ENCODE results near the gene LIF. TPM values are rescaled to one million over a fixed set of nuclear protein-coding genes. Genes with fewer than 3 reads are reported as not detected.
A peak's percentile ranks its signal among the peaks of the same experiment; 100 is the strongest.

Gene LIF
- total RNA-seq (1 to 10 TPM in 3 of 5 donors, not detected in 2; 2.0 to 2.4 (median 2.3) TPM), polyA plus RNA-seq (1 to 10 TPM in 2 of 3 donors, under 1 TPM in 1; 0.35 to 5.0 (median 1.4) TPM)
- long read RNA-seq, donor 1, partial matches to known transcripts, result 0 of 1 reads
- long read RNA-seq, donor 1, other reads (novel, unspliced or antisense), result 0 of 1 reads
- long read RNA-seq, donor 2, result 0 reads
- long read RNA-seq, donor 3, result 0 reads
- long read RNA-seq, donor 4, result 0 reads
- long read RNA-seq, donor 5, result 0 reads
- long read RNA-seq, donor 6, result 0 reads
- long read RNA-seq, donor 7, result 0 reads
- long read RNA-seq, donor 8, result 0 reads
- long read RNA-seq, donor 9, result 0 reads
- long read RNA-seq, donor 10, result 0 reads

GRCh38 chr22:30245985-30246813 lies at the start of gene LIF:
LIF (minus strand) TSS chr22:30246759; CDS start chr22:30246695, 64 bp downstream.
- Histone ChIP-seq H3K27me3 (peaks cover 0 to 58% (median 15%) of the 10 kb centered on the region in 3 donors), H3K27ac (peak within 1 kb of the TSS in 4 of 5 donors; percentile 50 to 78 (median 63)), H3K4me1 (peaks cover 11 to 59% (median 36%) of the 10 kb centered on the region in 4 donors), H3K9me3 (no peaks in the 10 kb centered on the region), H3K36me3 (no peaks in the 10 kb centered on the region), H3K4me3 (peak within 1 kb of the TSS; percentile 46 to 62 (median 51))
- DNase-seq, result peak in 1 of 2 donors; percentile 76
- TF ChIP-seq EP300 (IDR thresholded peaks at IDR 0.05) (no peak), POLR2A (IDR thresholded peaks at IDR 0.05) (no peak), CTCF (IDR thresholded peaks at IDR 0.05) (peak in 1 of 7 experiments; percentile 13), POLR2AphosphoS5 (IDR thresholded peaks at IDR 0.05) (no peak)
- 1 to 2% (median 2%) methylated on average over 38 to 64 of the region's 64 CpGs for WGBS, 5 donors
- intact Hi-C loops (cut with DNase I; ENCODE audit: low total_unique reads), result no loop called here

GRCh38 chr22:30296324-30296723 lies 49.8 kb upstream of the LIF start:
- DNase-seq, result no peak
- 88 to 94% (median 92%) methylated on average over 4 of the region's 4 CpGs for WGBS, 5 donors
- no peaks in the 10 kb centered on the region for H3K9me3 ChIP-seq
- no peaks in the 10 kb centered on the region for H3K27me3 ChIP-seq
- intact Hi-C loops (cut with DNase I; ENCODE audit: low total_unique reads), result no loop called here
- peak overlapping the region in 2 of 5 donors; percentile 5 to 78 for H3K27ac ChIP-seq
- H3K4me1 ChIP-seq, result peaks cover 33 to 60% (median 49%) of the 10 kb centered on the region in 4 donors
- H3K36me3 ChIP-seq, result peaks cover 62 to 99% (median 98%) of the 10 kb centered on the region in 4 donors
- no peak overlapping the region for H3K4me3 ChIP-seq
- TF ChIP-seq POLR2A (IDR thresholded peaks at IDR 0.05), result no peak
- TF ChIP-seq EP300 (IDR thresholded peaks at IDR 0.05), result no peak
- TF ChIP-seq POLR2AphosphoS5 (IDR thresholded peaks at IDR 0.05), result no peak
- TF ChIP-seq CTCF (IDR thresholded peaks at IDR 0.05), result no peak

GRCh38 chr22:30295576-30295975 lies 49.0 kb upstream of the LIF start:
- peaks cover 40 to 60% (median 49%) of the 10 kb centered on the region in 4 donors for H3K4me1 ChIP-seq
- H3K27me3 ChIP-seq, result no peaks in the 10 kb centered on the region
- peaks cover 59 to 92% (median 90%) of the 10 kb centered on the region in 4 donors for H3K36me3 ChIP-seq
- TF ChIP-seq CTCF (IDR thresholded peaks at IDR 0.05), result no peak
- TF ChIP-seq EP300 (IDR thresholded peaks at IDR 0.05), result no peak
- no peak for TF ChIP-seq POLR2AphosphoS5 (IDR thresholded peaks at IDR 0.05)
- no peak for TF ChIP-seq POLR2A (IDR thresholded peaks at IDR 0.05)
- H3K4me3 ChIP-seq, result no peak overlapping the region
- peak overlapping the region in 2 of 5 donors; percentile 2 to 5 for H3K27ac ChIP-seq
- H3K9me3 ChIP-seq, result no peaks in the 10 kb centered on the region
- DNase-seq, result no peak
- intact Hi-C loops (cut with DNase I; ENCODE audit: low total_unique reads), result no loop called here
- 76 to 87% (median 77%) methylated on average over 6 to 7 of the region's 7 CpGs for whole genome bisulfite sequencing, 5 donors

GRCh38 chr22:30294830-30295229 lies 48.3 kb upstream of the LIF start:
- 89 to 96% (median 94%) methylated on average over 5 to 11 of the region's 11 CpGs for WGBS, 5 donors
- Histone ChIP-seq H3K27ac (no peak overlapping the region), H3K4me1 (peaks cover 48 to 60% (median 56%) of the 10 kb centered on the region in 4 donors), H3K4me3 (no peak overlapping the region), H3K9me3 (no peaks in the 10 kb centered on the region), H3K27me3 (no peaks in the 10 kb centered on the region), H3K36me3 (peaks cover 53 to 84% (median 83%) of the 10 kb centered on the region in 4 donors)
- no peak for TF ChIP-seq CTCF (IDR thresholded peaks at IDR 0.05)
- no peak for TF ChIP-seq POLR2AphosphoS5 (IDR thresholded peaks at IDR 0.05)
- no peak for TF ChIP-seq EP300 (IDR thresholded peaks at IDR 0.05)
- no peak for TF ChIP-seq POLR2A (IDR thresholded peaks at IDR 0.05)
- intact Hi-C loops (cut with DNase I; ENCODE audit: low total_unique reads), result no loop called here
- DNase-seq, result no peak

All from stomach (tissue), 19 donors.